ENCODE results near the gene RMDN2. TPM values are rescaled to one million over a fixed set of nuclear protein-coding genes. Genes with fewer than 3 reads are reported as not detected.
"Not testable (repeated sequence)": the region's sequence is repeated elsewhere in the genome, so short reads cannot be mapped to it uniquely, and the experiment has no call there.

Gene RMDN2
- total RNA-seq, 4 donors from 2014 or later = 3.7 to 10.5 (median 4.2) TPM

- intact Hi-C loops (cut with DNase I; ENCODE audit: low total_unique reads) = loop anchor here (10.0 kb wide), 2 partner anchors 128 to 288 kb away; no protein-coding TSS in a partner anchor
- no peak overlapping the region for H3K4me3 ChIP-seq (ENCODE audit: low read depth, poor library complexity, severe bottlenecking)
- DNase-seq (ENCODE audit: low spot score in 2 of 2) = no peak
- TF ChIP-seq, protein P1, sequence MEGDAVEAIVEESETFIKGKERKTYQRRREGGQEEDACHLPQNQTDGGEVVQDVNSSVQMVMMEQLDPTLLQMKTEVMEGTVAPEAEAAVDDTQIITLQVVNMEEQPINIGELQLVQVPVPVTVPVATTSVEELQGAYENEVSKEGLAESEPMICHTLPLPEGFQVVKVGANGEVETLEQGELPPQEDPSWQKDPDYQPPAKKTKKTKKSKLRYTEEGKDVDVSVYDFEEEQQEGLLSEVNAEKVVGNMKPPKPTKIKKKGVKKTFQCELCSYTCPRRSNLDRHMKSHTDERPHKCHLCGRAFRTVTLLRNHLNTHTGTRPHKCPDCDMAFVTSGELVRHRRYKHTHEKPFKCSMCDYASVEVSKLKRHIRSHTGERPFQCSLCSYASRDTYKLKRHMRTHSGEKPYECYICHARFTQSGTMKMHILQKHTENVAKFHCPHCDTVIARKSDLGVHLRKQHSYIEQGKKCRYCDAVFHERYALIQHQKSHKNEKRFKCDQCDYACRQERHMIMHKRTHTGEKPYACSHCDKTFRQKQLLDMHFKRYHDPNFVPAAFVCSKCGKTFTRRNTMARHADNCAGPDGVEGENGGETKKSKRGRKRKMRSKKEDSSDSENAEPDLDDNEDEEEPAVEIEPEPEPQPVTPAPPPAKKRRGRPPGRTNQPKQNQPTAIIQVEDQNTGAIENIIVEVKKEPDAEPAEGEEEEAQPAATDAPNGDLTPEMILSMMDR (IDR thresholded peaks at IDR 0.05) = no peak
- TF ChIP-seq POLR2A (IDR thresholded peaks at IDR 0.05) = no peak
- 93 to 95% methylated on average over 4 of the region's 4 CpGs for WGBS, 2 donors
Observed at GRCh38 chr2:37987098-37987775, 62.1 kb downstream of the RMDN2 start.

GRCh38 chr2:37992601-37993000, 67.5 kb downstream of the RMDN2 start:
- H3K4me3 ChIP-seq (ENCODE audit: low read depth, poor library complexity, severe bottlenecking) = no peak overlapping the region
- WGBS, 2 donors = 91 to 96% methylated on average over 3 of the region's 3 CpGs
- no peak for DNase-seq (ENCODE audit: low spot score in 2 of 2)
- intact Hi-C loops (cut with DNase I; ENCODE audit: low total_unique reads) = no loop called here
- TF ChIP-seq POLR2A (IDR thresholded peaks at IDR 0.05) = no peak
- TF ChIP-seq, protein P1 (IDR thresholded peaks at IDR 0.05) = no peak

DNA sequence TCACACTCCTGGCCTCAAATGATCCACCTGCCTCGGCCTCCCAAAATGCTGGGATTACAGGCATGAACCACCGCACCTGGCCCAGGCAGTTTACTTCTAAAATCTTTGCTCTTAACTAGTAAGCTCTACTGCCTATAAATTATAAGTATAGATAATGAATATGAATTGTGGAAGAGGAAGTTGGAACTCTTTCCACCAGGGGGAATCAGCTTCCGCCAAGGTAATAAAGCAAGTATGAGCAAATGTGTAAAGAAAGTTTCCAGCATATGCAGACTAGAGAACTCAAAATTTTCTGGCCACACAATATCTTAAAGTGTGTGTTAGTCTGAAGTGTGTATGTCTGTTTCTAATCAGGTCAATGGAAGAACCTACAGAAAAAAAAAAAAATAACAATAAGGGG, 68.1 kb downstream of the RMDN2 start:
- H3K4me3 ChIP-seq (ENCODE audit: low read depth, poor library complexity, severe bottlenecking) = no peak overlapping the region
- WGBS, 2 donors = 90 to 97% methylated on average over 3 of the region's 3 CpGs
- intact Hi-C loops (cut with DNase I; ENCODE audit: low total_unique reads) = no loop called here

GRCh38 chr2:37997629-37998028, 72.5 kb downstream of the RMDN2 start:
- TF ChIP-seq POLR2A (IDR thresholded peaks at IDR 0.05) = no peak
- TF ChIP-seq, protein P1 (IDR thresholded peaks at IDR 0.05) = no peak
- WGBS, 2 donors = 88 to 96% methylated on average over 1 of the region's 1 CpG
- H3K4me3 ChIP-seq (ENCODE audit: low read depth, poor library complexity, severe bottlenecking) = no peak overlapping the region
- no peak for DNase-seq (ENCODE audit: low spot score in 2 of 2)
- intact Hi-C loops (cut with DNase I; ENCODE audit: low total_unique reads) = no loop called here

More for the DNA sequence above, 68.1 kb downstream of the RMDN2 start:
- no peak for DNase-seq (ENCODE audit: low spot score in 2 of 2)
- no peak for TF ChIP-seq POLR2A (IDR thresholded peaks at IDR 0.05)
- TF ChIP-seq, protein P1 (IDR thresholded peaks at IDR 0.05) = no peak

- no peak overlapping the region for H3K4me3 ChIP-seq (ENCODE audit: low read depth, poor library complexity, severe bottlenecking)
- intact Hi-C loops (cut with DNase I; ENCODE audit: low total_unique reads) = no loop called here
- no peak for TF ChIP-seq POLR2A (IDR thresholded peaks at IDR 0.05)
- TF ChIP-seq, protein P1 (IDR thresholded peaks at IDR 0.05) = no peak
- DNase-seq (ENCODE audit: low spot score in 2 of 2) = no peak
- 58 to 63% methylated on average over 1 of the region's 1 CpG for WGBS, 2 donors
Observed at GRCh38 chr2:38000485-38001222, 75.6 kb downstream of the RMDN2 start.

DNA sequence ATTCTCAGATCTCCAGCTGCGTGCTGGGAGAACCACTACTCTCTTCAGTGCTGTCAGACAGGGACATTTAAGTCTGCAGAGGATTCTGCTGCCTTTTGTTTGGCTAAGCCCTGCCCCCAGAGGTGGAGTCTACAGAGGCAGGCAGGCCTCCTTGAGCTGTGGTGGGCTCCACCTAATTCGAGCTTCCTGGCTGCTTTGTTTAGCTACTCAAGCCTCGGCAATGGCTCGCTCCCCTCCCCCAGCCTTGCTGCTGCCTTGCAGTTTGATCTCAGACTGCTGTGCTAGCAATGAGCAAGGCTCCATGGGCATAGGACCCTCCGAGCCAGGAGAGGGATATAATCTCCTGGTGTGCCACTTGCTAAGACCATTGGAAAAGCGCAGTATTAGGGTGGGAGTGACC, 85.1 kb downstream of the RMDN2 start:
- DNase-seq (ENCODE audit: low spot score in 2 of 2); H3K4me3 ChIP-seq (ENCODE audit: low read depth, poor library complexity, severe bottlenecking); intact Hi-C loops (cut with DNase I; ENCODE audit: low total_unique reads): not testable (repeated sequence)
- WGBS, 2 donors = 71 to 85% methylated on average over 6 of the region's 6 CpGs
